Lower lobe of right lung (tissue), 2 donors: ENCODE measurements around the gene FBXO38. TPM values are rescaled to one million over a fixed set of nuclear protein-coding genes. Genes with fewer than 3 reads are reported as not detected.

Source experiments
- ATAC-seq, 2 donors: fragments of 200-7000 bp; cut with Tn5 transposase; one replicate each; pipeline ENCODE4 v1.9.1; 2020 to 2022; ENCODE audit warnings: mild to moderate bottlenecking in 2 of 2, moderate library complexity in 2 of 2
- DNase-seq: peaks from one replicate; pipeline ENCODE4 v3.0.0-alpha.2; 2020
- H3K27ac ChIP-seq: fragments of 200-600 bp; one replicate; pipeline ENCODE4 v1.8.0; 2022
- H3K27me3 ChIP-seq: fragments of 200-600 bp; one replicate; pipeline ENCODE4 v1.8.0; 2022; ENCODE audit warnings: low read depth
- H3K36me3 ChIP-seq: fragments of 200-600 bp; one replicate; pipeline ENCODE4 v1.8.0; 2022; ENCODE audit warnings: mild to moderate bottlenecking
- H3K4me1 ChIP-seq: fragments of 200-600 bp; one replicate; pipeline ENCODE4 v1.8.0; 2022
- H3K4me3 ChIP-seq: fragments of 200-600 bp; one replicate; pipeline ENCODE4 v1.8.0; 2022; ENCODE audit warnings: mild to moderate bottlenecking
- H3K9me3 ChIP-seq: fragments of 200-600 bp; one replicate; pipeline ENCODE4 v1.8.0; 2022
- CTCF ChIP-seq: fragments of 200-600 bp; IDR thresholded peaks from one replicate; pipeline ENCODE4 v1.8.0; 2022; ENCODE audit warnings: antibody characterized with exemption, mild to moderate bottlenecking
- intact Hi-C: fragments of 100-400 bp; cut with DNase I; formaldehyde crosslinking; loops from one replicate; pipeline ENCODE4 v1.11.0; 2022
- total RNA-seq: library from RNA; stranded (reverse); fragmentation: NEBNext Ultra II Directional; extraction: Animal tissue kit (Norgen Biotek cat#: 25700); gene quantifications from one replicate; pipeline ENCODE4 v1.2.1, GENCODE V29; 2021
- donor health status: DM: no; HTN: yes; CAD: no; lungs with severe emphysema.

FBXO38 gene
- total RNA-seq, 1 donor from 2014 or later = 72.9 TPM

GRCh38 chr5:148491015-148491792 lies 107.4 kb downstream of the FBXO38 start:
- Histone ChIP-seq H3K36me3 (no peaks in the 10 kb centered on the region), H3K27me3 (no peaks in the 10 kb centered on the region), H3K9me3 (no peaks in the 10 kb centered on the region), H3K4me3 (no peak overlapping the region), H3K4me1 (no peaks in the 10 kb centered on the region), H3K27ac (no peak overlapping the region)
- no peak for TF ChIP-seq CTCF
- ATAC-seq = no peak
- intact Hi-C loops = no loop called here
- no peak for DNase-seq

- H3K27ac ChIP-seq = no peak overlapping the region
- no peak for TF ChIP-seq CTCF
- ATAC-seq (no peak), DNase-seq (no peak)
- no peaks in the 10 kb centered on the region for H3K4me1 ChIP-seq
- H3K36me3 ChIP-seq = no peaks in the 10 kb centered on the region
- H3K9me3 ChIP-seq = no peaks in the 10 kb centered on the region
- no peaks in the 10 kb centered on the region for H3K27me3 ChIP-seq
- H3K4me3 ChIP-seq = no peak overlapping the region
- intact Hi-C loops = no loop called here
These were observed 108.0 kb downstream of the FBXO38 start for GRCh38 chr5:148491793-148492184.

DNA sequence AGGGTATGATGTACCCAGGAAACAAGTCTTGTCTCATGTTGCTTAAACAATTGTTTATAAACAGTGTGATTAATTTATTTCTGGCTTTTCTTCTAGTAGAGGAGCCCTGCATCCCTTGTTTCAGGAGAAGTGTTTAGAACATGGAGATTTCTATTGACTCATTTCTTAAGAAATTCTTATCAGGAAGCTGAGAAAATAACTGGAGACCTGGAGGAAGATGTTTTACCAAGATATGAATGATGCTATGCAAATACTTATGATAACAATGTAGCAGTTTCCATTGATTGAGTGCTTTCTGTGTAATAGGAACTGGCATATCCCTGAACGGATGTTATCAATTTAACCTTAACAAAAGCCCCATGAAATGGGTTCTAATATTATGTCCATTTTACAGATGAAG lies 108.6 kb downstream of the FBXO38 start:
- H3K27ac ChIP-seq = no peak overlapping the region
- TF ChIP-seq CTCF = no peak
- H3K4me1 ChIP-seq = no peaks in the 10 kb centered on the region
- no peak overlapping the region for H3K4me3 ChIP-seq
- H3K9me3 ChIP-seq = no peaks in the 10 kb centered on the region
- no peak for ATAC-seq
- DNase-seq = no peak
- intact Hi-C loops = no loop called here
- H3K27me3 ChIP-seq = no peaks in the 10 kb centered on the region
- H3K36me3 ChIP-seq = no peaks in the 10 kb centered on the region

Other genes with a start within 250 kb of the FBXO38 start
- gene SPINK14, start 215.4 kb upstream of the FBXO38 start, total RNA-seq = not detected
- not detected for gene SPINK6, start 180.9 kb upstream of the FBXO38 start, total RNA-seq
- not detected for gene MARCOL, start 145.4 kb upstream of the FBXO38 start, total RNA-seq
- gene SPINK13, start 115.2 kb upstream of the FBXO38 start, total RNA-seq = not detected
- not detected for gene SPINK7, start 71.5 kb upstream of the FBXO38 start, total RNA-seq
- gene SPINK9, start 48.4 kb upstream of the FBXO38 start, total RNA-seq = not detected